Measurements from ENCODE around the gene NDUFV3. TPM values are rescaled to one million over a fixed set of nuclear protein-coding genes. Genes with fewer than 3 reads are reported as not detected.

Gene NDUFV3
- total RNA-seq, 1 donor from 2014 or later = 41.9 TPM

Other genes starting within 250 kb of the NDUFV3 start
- 9.6 and 9.7 TPM in 2 replicates for gene PDE9A, start 239.7 kb upstream of the NDUFV3 start, total RNA-seq
- 73.2 and 74.2 TPM in 2 replicates for gene WDR4, start 13.8 kb upstream of the NDUFV3 start, total RNA-seq
- 0.22 and 0.26 TPM in 2 replicates for gene ERVH48-1, start 32.3 kb downstream of the NDUFV3 start, total RNA-seq
- 25.1 and 28.8 TPM in 2 replicates for gene PKNOX1, start 81.3 kb downstream of the NDUFV3 start, total RNA-seq
- gene CBS, start 182.5 kb downstream of the NDUFV3 start, total RNA-seq = 38.2 and 39.2 TPM in 2 replicates
- gene U2AF1, start 214.3 kb downstream of the NDUFV3 start, total RNA-seq = 9.3 and 17.9 TPM in 2 replicates